HepG2 (cell line): ENCODE results near the gene CHD9. TPM values are rescaled to one million over a fixed set of nuclear protein-coding genes. Genes with fewer than 3 reads are reported as not detected.

Experiments
- DNMT1 ChIP-seq: sonication (generic); formaldehyde crosslinking; IDR thresholded peaks from 2 replicates; pipeline ENCODE4 v1.5.1; 2020; ENCODE audit warnings: mild to moderate bottlenecking, missing genetic modification reagents
- FOXA1 ChIP-seq, 2 experiments: fragments of 450-650 bp in 1 of 2; sonication (generic) in 1 of 2; formaldehyde crosslinking in 1 of 2; IDR thresholded peaks; 2 replicates each; pipeline versions ENCODE4 v1.4.0 to v1.6.1; 2016 to 2020; ENCODE audit warnings: missing genetic modification reagents in 1 of 2
- GLMP ChIP-seq: sonication (generic); formaldehyde crosslinking; IDR thresholded peaks from 2 replicates; pipeline ENCODE4 v1.9.0; 2021; ENCODE audit warnings: missing genetic modification reagents, mild to moderate bottlenecking, borderline replicate concordance
- KLF11 ChIP-seq: IDR thresholded peaks from 2 replicates; pipeline ENCODE4 v1.6.1; 2016; ENCODE audit warnings: missing compliant biosample characterization
- MYNN ChIP-seq: sonication (generic); formaldehyde crosslinking; IDR thresholded peaks from 2 replicates; pipeline ENCODE4 v1.4.0; 2020; ENCODE audit warnings: mild to moderate bottlenecking, low read depth, missing genetic modification reagents
- PCBP1 ChIP-seq: fragments of 200-400 bp; formaldehyde crosslinking; IDR thresholded peaks from 2 replicates; pipeline ENCODE4 v1.6.1; 2017; ENCODE audit warnings: mild to moderate bottlenecking, low read depth, low read length, borderline replicate concordance
- PLRG1 ChIP-seq: fragments of 450-650 bp; conservative IDR thresholded peaks from 2 replicates; pipeline ENCODE4 v1.6.1; 2016
- RBFOX2 ChIP-seq: fragments of 200-400 bp; formaldehyde crosslinking; IDR thresholded peaks from 2 replicates; pipeline ENCODE4 v1.6.1; 2017; ENCODE audit warnings: low read depth, mild to moderate bottlenecking, low read length
- RFX1 ChIP-seq: fragments of 450-650 bp; IDR thresholded peaks from 2 replicates; pipeline ENCODE4 v1.6.1; 2017
- ZBTB26 ChIP-seq: IDR thresholded peaks from 2 replicates; pipeline ENCODE4 v1.6.1; 2016; ENCODE audit warnings: missing compliant biosample characterization, missing genetic modification reagents, borderline replicate concordance
- ZHX1 ChIP-seq: sonication (generic); formaldehyde crosslinking; IDR thresholded peaks from 2 replicates; pipeline ENCODE4 v1.8.1; 2022; ENCODE audit warnings: low read depth, mild to moderate bottlenecking, missing genetic modification reagents
- ZNF136 ChIP-seq: sonication (generic); formaldehyde crosslinking; IDR thresholded peaks from 2 replicates; pipeline ENCODE4 v1.8.1; 2022; ENCODE audit warnings: low read depth, mild to moderate bottlenecking, moderate library complexity, missing genetic modification reagents
- ZNF24 ChIP-seq: fragments of 450-650 bp; IDR thresholded peaks from 2 replicates; pipeline ENCODE4 v1.6.1; 2017; ENCODE audit warnings: antibody characterized with exemption, mild to moderate bottlenecking
- ZNF703 ChIP-seq: sonication (generic); formaldehyde crosslinking; IDR thresholded peaks from 2 replicates; pipeline ENCODE4 v1.5.1; 2020; ENCODE audit warnings: missing genetic modification reagents, mild to moderate bottlenecking, moderate library complexity, borderline replicate concordance
- ZNF75D ChIP-seq: sonication (generic); formaldehyde crosslinking; IDR thresholded peaks from 2 replicates; pipeline ENCODE4 v1.8.1; 2023; ENCODE audit warnings: missing genetic modification reagents, mild to moderate bottlenecking, borderline replicate concordance
- ZSCAN22 ChIP-seq: sonication (generic); formaldehyde crosslinking; IDR thresholded peaks from 2 replicates; pipeline ENCODE4 v1.4.0; 2020; ENCODE audit warnings: mild to moderate bottlenecking, missing genetic modification reagents
- polyA plus RNA-seq, 8 experiments: library from polyadenylated mRNA; depleted of rRNA in 3 of 8; stranded (reverse) in 7 of 8; unstranded in 1 of 8; fragments of >200 nt; fragmentation: Illumina TruSeq in 4 of 8; extraction: Trizol in 4 of 8; gene quantifications; 2 replicates each; pipeline versions ENCODE4 v1.2.1 to v1.2.3, GENCODE V29; 2011 to 2016; ENCODE audit warnings: low read depth in 4 of 8, missing spikeins in 1 of 8, mixed read lengths in 1 of 8; ENCODE audit not compliant: insufficient read depth in 1 of 8
- total RNA-seq, 5 experiments: library from RNA; depleted of rRNA; stranded (reverse); fragments of >200 nt; fragmentation: Illumina TruSeq; extraction: Trizol; gene quantifications; 2 replicates each; pipeline ENCODE4 v1.2.3, GENCODE V29; 2016; ENCODE audit warnings: low read depth in 1 of 5
- TF ChIP-seq, protein P1 (sequence below): sonication (generic); formaldehyde crosslinking; IDR thresholded peaks from 2 replicates; pipeline ENCODE4 v1.4.0; 2020; ENCODE audit warnings: missing genetic modification reagents
- TF ChIP-seq, protein P2 (sequence below): sonication (generic); formaldehyde crosslinking; conservative IDR thresholded peaks from 2 replicates; pipeline ENCODE4 v1.4.0; 2020; ENCODE audit warnings: missing genetic modification reagents
- TF ChIP-seq, protein P3 (sequence below): IDR thresholded peaks from 2 replicates; pipeline ENCODE4 v1.6.1; 2018; ENCODE audit warnings: missing genetic modification reagents

The CHD9 gene
- total and polyA plus RNA-seq, 2 of the 13 experiments (the other 11 are each of a cell fraction or from before 2014, with no cell fraction given), result 23.4 to 27.7 TPM

DNA sequence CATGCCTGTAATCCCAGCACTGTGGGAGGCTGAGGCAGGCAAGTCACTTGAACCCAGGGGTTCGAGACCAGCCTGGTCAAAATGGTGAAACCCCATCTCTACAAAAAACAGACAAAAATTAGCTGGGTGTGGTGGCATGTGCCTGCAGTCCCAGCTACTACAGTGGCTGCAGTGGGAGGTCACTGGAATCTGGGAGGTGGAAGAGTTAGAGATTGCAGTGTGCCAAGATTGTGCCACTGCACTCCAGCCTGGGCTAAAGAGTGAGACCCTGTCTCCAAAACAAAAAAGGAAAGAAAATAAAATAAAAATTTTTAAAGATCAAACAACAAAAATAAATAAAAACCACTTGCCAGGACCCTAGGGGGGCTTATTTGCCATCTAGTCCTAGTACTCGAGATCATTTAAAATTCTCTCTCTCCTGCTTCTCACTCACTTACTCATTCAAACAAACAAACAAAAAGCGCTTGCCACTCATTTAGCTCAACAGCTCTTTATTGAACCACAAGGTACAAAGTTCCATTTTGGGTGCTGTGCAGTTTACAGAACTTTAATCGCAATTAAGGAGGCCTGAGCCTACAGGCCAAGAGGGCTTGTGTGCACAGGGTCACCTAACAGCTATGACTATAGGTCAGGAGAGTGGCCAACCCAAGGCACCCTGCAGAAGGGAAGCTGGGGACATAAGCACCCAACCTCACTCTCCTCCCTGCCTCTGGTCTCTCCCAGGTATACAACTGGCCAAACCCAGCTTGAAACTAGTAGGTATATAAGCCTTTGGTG is 6.5 kb upstream of the CHD9 start (continued):
- TF ChIP-seq KLF11 (CRISPR knock-in tag) (no peak), ZHX1 (CRISPR knock-in tag) (no peak), ZNF703 (no peak), RBFOX2 (no peak), ZNF24 (no peak), ZNF75D (no peak), PLRG1 (no peak), GLMP (CRISPR knock-in tag) (no peak), FOXA1 (IDR thresholded peaks at IDR 0.05) (peak; percentile 33; the same call in 1 of the 2 replicates), FOXA1 (CRISPR knock-in tag; IDR thresholded peaks at IDR 0.05) (peak; percentile 76), ZNF136 (CRISPR knock-in tag) (no peak), PCBP1 (no peak), MYNN (CRISPR knock-in tag) (no peak), ZSCAN22 (CRISPR knock-in tag) (no peak), RFX1 (no peak), ZBTB26 (CRISPR knock-in tag) (no peak), DNMT1 (no peak)
- TF ChIP-seq, protein P1, sequence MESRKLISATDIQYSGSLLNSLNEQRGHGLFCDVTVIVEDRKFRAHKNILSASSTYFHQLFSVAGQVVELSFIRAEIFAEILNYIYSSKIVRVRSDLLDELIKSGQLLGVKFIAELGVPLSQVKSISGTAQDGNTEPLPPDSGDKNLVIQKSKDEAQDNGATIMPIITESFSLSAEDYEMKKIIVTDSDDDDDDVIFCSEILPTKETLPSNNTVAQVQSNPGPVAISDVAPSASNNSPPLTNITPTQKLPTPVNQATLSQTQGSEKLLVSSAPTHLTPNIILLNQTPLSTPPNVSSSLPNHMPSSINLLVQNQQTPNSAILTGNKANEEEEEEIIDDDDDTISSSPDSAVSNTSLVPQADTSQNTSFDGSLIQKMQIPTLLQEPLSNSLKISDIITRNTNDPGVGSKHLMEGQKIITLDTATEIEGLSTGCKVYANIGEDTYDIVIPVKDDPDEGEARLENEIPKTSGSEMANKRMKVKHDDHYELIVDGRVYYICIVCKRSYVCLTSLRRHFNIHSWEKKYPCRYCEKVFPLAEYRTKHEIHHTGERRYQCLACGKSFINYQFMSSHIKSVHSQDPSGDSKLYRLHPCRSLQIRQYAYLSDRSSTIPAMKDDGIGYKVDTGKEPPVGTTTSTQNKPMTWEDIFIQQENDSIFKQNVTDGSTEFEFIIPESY (CRISPR knock-in tag), result no peak
- TF ChIP-seq, protein P2, sequence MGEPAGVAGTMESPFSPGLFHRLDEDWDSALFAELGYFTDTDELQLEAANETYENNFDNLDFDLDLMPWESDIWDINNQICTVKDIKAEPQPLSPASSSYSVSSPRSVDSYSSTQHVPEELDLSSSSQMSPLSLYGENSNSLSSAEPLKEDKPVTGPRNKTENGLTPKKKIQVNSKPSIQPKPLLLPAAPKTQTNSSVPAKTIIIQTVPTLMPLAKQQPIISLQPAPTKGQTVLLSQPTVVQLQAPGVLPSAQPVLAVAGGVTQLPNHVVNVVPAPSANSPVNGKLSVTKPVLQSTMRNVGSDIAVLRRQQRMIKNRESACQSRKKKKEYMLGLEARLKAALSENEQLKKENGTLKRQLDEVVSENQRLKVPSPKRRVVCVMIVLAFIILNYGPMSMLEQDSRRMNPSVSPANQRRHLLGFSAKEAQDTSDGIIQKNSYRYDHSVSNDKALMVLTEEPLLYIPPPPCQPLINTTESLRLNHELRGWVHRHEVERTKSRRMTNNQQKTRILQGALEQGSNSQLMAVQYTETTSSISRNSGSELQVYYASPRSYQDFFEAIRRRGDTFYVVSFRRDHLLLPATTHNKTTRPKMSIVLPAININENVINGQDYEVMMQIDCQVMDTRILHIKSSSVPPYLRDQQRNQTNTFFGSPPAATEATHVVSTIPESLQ (CRISPR knock-in tag), result no peak
- TF ChIP-seq, protein P3, sequence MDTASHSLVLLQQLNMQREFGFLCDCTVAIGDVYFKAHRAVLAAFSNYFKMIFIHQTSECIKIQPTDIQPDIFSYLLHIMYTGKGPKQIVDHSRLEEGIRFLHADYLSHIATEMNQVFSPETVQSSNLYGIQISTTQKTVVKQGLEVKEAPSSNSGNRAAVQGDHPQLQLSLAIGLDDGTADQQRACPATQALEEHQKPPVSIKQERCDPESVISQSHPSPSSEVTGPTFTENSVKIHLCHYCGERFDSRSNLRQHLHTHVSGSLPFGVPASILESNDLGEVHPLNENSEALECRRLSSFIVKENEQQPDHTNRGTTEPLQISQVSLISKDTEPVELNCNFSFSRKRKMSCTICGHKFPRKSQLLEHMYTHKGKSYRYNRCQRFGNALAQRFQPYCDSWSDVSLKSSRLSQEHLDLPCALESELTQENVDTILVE, result 0 out of 2 replicates have a peak, but pooled peaks have one; percentile 37
